GM18867 (cell line): ENCODE results near the gene TSPAN31.

Experiments
- ATAC-seq: cut with Tn5 transposase; IDR thresholded peaks from one replicate; pipeline ENCODE4 v1.9.1; 2021; ENCODE audit warnings: mild to moderate bottlenecking, moderate library complexity; ENCODE audit not compliant: unreplicated experiment

TSPAN31 gene

GRCh38 chr12:57735198-57735855 lies 9.5 kb upstream of the TSPAN31 start:
- no peak for ATAC-seq

DNA sequence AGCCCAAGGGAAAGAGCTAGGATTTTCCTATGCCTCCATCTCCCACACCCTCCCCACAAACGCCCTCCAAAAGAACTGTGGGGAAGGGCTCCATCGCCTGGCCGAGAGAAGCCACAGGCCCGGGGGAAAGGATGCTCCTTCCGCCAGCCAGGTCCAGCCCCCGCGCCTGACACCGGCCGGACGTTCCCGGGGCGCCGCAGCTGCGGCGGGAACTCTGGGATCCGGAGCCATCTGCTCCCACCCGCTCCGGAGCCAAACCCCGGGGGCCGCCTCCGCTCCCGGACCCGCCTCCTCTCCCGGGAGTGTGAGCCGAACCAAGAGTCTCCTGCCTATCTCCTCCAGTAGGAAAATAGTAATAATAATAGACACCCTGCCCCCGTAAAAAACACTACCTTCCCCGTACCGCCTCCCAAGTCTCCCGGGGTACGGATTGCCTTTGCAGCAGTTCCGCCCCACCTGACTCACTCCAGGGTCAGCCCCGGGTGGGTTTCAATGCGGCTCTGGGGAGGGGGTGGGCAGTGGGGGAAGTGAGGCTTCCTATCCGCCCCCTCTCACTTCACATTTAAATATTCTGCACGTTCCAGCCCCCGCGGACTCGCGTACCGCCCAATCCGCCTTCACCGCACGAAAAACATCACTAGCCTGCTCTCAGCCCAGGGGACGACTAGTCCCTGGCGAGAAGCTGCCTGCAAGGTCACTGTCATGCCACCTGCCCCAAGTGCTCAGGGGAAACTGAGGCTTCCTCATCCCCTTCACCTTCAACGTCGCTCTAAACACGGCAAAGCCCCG lies 8.7 kb upstream of the TSPAN31 start:
- ATAC-seq = no peak

DNA sequence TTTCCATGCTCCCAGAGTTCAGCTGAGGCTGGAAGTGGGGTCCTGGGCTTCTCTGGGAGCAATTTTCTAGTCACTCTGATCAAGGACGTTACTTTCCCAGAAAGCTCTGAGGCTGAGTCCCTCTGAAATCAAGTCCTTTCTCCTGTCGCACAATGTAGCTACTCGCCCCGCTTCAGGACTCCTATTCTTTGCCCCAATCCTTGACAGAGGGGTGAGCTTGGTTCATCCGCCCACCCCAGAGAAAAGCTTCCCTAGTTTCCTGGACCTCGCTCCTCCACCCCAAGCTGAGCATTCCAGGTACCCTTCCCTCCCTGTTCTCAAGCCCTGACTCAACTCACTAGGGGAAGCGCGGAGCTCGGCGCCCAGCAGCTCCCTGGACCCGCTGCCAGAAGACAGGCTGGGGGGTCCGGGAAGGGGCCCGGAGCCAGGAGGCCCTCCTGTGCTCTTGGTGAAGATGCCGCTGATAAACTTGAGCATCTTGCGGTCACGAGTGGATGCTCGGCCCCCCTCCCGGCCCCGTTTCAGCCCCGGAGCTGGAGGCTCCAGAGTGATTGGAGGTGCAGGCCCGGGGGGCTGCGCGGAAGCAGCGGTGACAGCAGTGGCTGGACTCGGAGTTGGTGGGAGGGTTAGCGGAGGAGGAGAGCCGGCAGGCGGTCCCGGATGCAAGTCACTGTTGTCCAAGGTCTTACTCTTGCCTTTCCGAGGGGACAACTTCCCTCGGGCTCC lies 7.9 kb upstream of the TSPAN31 start:
- no peak for ATAC-seq

- no peak for ATAC-seq
Observed at GRCh38 chr12:57737467-57738460, 7.1 kb upstream of the TSPAN31 start.

- no peak for ATAC-seq
Observed at GRCh38 chr12:57738661-57739237, 6.1 kb upstream of the TSPAN31 start, which contains the start of gene AGAP2. Gene AGAP2 (minus strand): TSS chr12:57738742. CDS start chr12:57738246, 496 bp downstream.

DNA sequence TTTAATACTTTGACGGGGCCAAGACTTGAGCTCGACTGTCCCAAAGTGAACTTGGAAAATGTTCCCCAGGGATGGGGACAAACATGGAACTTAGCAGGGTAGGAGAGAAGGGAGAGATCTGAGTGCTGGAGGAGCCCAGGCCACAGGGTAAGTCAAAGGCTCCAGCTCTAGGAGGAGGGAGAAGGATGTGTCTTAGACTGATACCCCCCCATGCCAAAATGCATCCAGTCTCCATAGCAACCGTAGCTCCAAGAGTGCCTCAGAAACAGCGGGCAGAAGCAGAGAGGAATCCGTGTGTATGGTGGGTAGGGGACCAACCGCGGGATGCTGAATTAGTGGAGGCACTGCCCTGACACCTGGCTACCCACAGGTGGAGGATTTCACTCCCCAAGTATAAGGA lies 5.5 kb upstream of the TSPAN31 start:
- no peak for ATAC-seq

DNA sequence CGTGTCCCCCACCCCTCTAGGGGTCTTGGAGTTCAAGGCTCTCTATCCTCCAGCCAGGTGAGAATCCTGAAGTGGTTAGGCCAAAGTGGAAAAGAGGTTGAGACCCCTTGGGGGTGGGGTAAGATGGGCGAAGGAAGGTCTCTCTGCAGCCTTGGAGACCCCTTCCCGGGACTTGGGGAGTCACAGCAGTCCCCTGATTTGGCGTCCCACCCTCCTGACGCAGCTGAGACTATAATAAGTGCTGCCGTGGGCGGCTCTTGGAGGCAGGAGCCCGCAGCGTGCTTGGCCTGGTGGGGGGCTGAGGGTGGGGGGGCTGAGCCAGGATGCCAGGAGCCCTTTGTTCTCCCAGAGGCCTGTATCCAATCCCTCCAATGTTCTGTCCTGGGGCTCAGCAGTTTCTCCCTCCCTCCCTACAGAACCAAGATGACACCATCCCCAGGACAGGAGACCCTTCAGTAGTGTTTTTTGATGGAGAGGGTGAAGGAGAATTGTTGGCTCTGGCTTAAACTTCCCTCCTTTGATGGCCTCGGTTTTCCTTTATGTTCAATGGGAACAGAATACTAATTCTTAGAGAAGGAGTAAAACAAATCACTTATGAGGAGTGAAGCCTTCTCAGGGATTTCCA lies 4.8 kb upstream of the TSPAN31 start:
- no peak for ATAC-seq

GRCh38 chr12:57740656-57741412 lies 4.0 kb upstream of the TSPAN31 start:
- ATAC-seq = peak; percentile 53

DNA sequence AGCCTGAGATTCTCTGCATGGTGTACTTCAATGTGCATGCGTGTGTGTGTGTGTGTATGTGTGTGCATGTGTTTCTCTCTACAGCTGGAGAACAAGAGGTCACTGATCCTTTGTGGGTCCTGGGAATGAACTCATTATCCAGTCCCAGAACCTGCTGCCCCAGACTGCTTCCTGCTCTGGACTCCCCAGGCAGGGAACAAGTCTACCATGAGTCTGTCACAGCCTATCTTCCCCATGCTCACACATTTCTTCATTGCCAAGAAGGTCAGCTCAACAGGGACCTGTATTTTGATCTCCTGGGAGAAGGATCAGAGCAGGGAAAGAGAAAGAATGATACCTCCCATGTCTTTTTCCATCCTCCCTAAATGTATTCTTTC lies 3.4 kb upstream of the TSPAN31 start:
- no peak for ATAC-seq

DNA sequence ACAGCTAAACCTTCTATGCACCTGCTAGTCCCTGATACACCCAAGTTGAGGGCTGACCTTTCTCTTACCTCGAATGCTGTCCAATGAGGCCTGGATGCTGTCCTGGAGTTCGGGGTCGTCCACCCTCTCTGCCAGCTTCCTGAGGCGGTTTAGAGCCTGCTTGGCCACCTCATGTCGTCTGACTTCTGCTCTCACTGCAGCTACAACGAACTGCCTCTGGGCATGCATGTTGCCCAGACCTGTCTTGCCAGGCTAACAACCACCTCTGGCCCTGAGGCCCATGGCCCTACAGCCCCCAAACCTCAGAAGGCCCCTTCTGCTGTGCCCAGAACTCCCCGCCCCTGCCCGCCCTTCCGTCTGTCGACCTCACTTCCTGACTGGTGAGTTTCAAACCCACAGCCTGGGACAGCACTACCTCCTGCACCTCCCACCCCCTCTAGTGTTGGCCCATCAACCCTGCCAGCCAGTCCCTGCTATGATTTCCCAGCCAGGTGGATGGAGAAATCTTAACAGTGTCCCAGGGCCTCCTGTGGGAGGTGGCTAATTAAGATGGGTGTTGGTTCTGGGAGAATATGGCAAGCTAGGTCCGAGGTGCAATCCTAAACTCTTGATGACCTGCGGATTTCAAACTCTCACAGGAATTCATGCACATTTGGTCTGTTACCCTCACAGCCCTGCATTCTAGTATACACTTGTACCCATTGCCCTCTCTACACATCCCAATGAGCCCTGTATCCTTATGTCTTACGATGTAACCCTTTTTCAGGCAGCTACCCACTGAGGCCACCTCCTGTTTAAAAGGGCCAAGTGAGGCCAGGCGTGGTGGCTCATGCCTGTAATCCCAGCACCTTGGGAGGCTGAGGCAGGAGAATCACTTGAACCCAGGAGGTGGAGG lies 2.7 kb upstream of the TSPAN31 start:
- peak; percentile 53 for ATAC-seq

DNA sequence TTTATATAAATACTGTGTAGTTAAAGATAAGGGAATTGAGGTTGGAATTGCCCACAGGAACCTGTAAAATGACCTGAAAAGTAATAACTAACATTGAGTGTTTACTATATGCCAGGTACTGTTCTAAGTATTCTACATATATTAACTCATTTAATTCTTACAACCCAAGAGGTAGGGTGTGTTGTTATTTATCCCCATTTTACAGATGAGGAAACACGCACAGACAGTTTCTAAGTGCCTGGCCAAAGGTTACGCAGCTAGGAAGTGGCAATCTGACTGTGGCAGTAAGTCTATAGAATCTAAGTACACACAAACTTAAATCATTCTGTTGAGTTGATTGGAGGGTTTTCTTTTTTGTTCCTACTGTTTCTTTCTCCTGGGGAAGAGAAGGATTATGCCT lies 1.1 kb upstream of the TSPAN31 start:
- no peak for ATAC-seq

DNA sequence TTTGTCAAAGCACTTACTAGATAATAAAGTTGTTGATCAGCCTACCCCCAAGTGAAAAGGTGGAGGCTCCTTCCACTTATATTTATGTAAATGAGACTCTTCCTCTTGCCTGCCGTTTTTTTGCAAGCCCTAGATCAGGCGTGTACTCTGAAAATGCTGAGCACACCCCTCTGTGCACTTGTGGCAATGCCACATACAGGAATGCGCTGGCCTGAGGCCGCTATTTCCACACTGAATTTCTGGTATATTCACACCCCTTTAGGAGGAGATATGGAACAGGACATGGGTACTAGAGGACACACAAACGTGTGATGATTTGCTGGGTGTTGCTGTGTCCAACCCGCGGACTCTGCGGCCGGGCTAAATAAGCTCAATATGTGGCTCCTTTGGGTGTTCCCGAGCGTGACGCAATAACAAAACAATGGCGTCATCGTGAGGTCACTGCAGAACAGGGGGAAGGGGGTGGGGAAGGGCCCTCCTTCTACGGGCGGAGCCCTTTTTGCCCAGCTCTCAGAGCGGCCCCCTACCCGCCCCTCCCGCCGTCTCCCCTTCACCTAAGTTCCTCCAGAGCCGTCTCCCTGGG lies 554 bp upstream of the TSPAN31 start:
- ATAC-seq = peak; percentile 39

- no peak for ATAC-seq
Observed at GRCh38 chr12:57745485-57745881, 644 bp downstream of the TSPAN31 start.

GRCh38 chr12:57746025-57746424 lies 1.2 kb downstream of the TSPAN31 start:
- no peak for ATAC-seq

DNA sequence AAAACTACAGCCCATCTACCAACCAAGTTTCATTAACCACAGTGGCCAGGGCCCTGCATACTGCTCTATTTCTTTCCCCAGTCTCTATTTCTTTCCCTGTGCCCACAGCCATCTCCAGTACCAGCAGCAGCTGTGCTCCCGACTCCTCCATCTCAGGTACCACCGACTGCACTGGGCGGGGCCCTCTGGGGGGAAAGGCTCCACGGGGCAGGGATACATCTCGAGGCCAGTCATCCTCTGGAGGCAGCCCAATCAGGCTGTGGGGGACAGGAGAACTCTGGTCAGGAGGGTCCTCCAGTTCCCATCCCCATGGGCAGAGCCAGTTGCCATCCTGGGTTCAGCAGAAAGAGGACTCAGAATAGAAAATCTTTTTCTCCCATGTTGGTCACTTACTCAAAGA lies 4.2 kb downstream of the TSPAN31 start:
- ATAC-seq = no peak

- ATAC-seq = no peak
Observed at GRCh38 chr12:57750561-57751431, 6.0 kb downstream of the TSPAN31 start.

DNA sequence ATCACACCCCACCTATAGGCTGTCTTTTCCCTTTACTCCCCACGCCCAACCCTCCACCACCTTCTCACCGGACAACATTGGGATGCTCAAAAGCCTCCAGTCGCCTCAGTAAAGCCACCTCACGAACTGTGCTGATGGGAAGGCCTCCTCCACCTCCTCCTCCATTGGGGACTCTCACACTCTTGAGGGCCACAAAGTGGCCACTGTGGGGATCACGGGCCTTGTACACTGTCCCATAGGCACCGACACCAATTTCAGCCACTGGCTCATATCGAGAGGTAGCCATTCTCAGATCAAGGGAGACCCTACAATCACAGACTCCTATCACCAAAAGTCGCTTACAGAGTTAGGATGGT lies 6.6 kb downstream of the TSPAN31 start:
- no peak for ATAC-seq
